Gastroesophageal sphincter (tissue), 4 donors: ENCODE data around the gene SLC39A10. TPM values are rescaled to one million over a fixed set of nuclear protein-coding genes. Genes with fewer than 3 reads are reported as not detected.

Experiments
- ATAC-seq: fragments of 150-250 bp; one replicate; pipeline ENCODE4 v1.9.1; 2016; ENCODE audit warnings: mild to moderate bottlenecking, moderate library complexity
- H3K27ac ChIP-seq, 4 donors: fragments of 200-600 bp; sonication (generic) in 3 of 4; 1 replicate in 3 of 4; 2 replicates in 1 of 4; pipeline ENCODE4 v1.5.1; 2016 to 2019
- H3K27me3 ChIP-seq: fragments of 200-600 bp; sonication (generic); one replicate; pipeline ENCODE4 v1.5.1; 2019
- H3K36me3 ChIP-seq, 2 donors: fragments of 200-600 bp; sonication (generic); one replicate each; pipeline ENCODE4 v1.5.1; 2019; ENCODE audit warnings: control low read depth in 1 of 2
- H3K4me1 ChIP-seq, 3 donors: fragments of 200-600 bp; sonication (generic); 1 replicate in 2 of 3; 2 replicates in 1 of 3; pipeline ENCODE4 v1.5.1; 2016 to 2019; ENCODE audit warnings: control low read depth in 2 of 3
- H3K4me3 ChIP-seq, 2 donors: fragments of 200-600 bp; sonication (generic); one replicate each; pipeline ENCODE4 v1.5.1; 2019; ENCODE audit warnings: mild to moderate bottlenecking in 1 of 2, moderate library complexity in 1 of 2
- H3K9me3 ChIP-seq, 3 donors: fragments of 200-600 bp; sonication (generic); one replicate each; pipeline ENCODE4 v1.5.1; 2017 to 2019; ENCODE audit warnings: control low read depth in 2 of 3
- CTCF ChIP-seq, 4 experiments: fragments of 200-600 bp in 2 of 4; fragments of 450-650 bp in 2 of 4; sonication (generic) in 1 of 4; IDR thresholded peaks; one replicate each; pipeline ENCODE4 v1.5.1; 2017 to 2019; ENCODE audit warnings: antibody characterized with exemption in 4 of 4, mild to moderate bottlenecking in 2 of 4, moderate library complexity in 2 of 4
- EP300 ChIP-seq: sonication (generic); formaldehyde crosslinking; IDR thresholded peaks from one replicate; pipeline ENCODE4 v1.6.1; 2017; ENCODE audit warnings: antibody characterized with exemption, mild to moderate bottlenecking
- POLR2A ChIP-seq, 2 donors: fragments of 450-650 bp; IDR thresholded peaks; one replicate each; pipeline ENCODE4 v1.6.1; 2017; ENCODE audit warnings: antibody characterized with exemption in 2 of 2, mild to moderate bottlenecking in 2 of 2, moderate library complexity in 1 of 2
- POLR2AphosphoS5 ChIP-seq: sonication (generic); formaldehyde crosslinking; IDR thresholded peaks from one replicate; pipeline ENCODE4 v1.6.1; 2017; ENCODE audit warnings: antibody characterized with exemption
- whole genome bisulfite sequencing, 2 donors: methylation state at CpG; one replicate each; pipeline ENCODE4 v1.1.5; 2018; ENCODE audit warnings: low coverage in 1 of 2; 5-methylcytosine and 5-hydroxymethylcytosine counted together
- total RNA-seq, 4 donors: library from RNA; depleted of rRNA; stranded (reverse); fragments of >200 nt; gene quantifications; one replicate each; pipeline ENCODE4 v1.1.0, GENCODE V29; 2016

SLC39A10 gene
- total RNA-seq, 4 donors from 2014 or later = 7.1 to 14.6 (median 9.5) TPM

- Histone ChIP-seq H3K4me3 (no peak overlapping the region), H3K27me3 (no peaks in the 10 kb centered on the region), H3K4me1 (no peaks in the 10 kb centered on the region), H3K9me3 (peaks cover 0 to 17% (median 0%) of the 10 kb centered on the region in 3 donors), H3K36me3 (peaks cover 0 to 11% of the 10 kb centered on the region in 2 donors), H3K27ac (no peak overlapping the region)
- TF ChIP-seq EP300 (no peak), POLR2A (IDR thresholded peaks at IDR 0.05) (no peak), CTCF (IDR thresholded peaks at IDR 0.05) (no peak), POLR2AphosphoS5 (no peak)
- 70 to 92% methylated on average over 3 of the region's 3 CpGs for WGBS, 2 donors
- no peak for ATAC-seq
Observed at GRCh38 chr2:195697681-195698220, 40.7 kb downstream of the SLC39A10 start.

DNA sequence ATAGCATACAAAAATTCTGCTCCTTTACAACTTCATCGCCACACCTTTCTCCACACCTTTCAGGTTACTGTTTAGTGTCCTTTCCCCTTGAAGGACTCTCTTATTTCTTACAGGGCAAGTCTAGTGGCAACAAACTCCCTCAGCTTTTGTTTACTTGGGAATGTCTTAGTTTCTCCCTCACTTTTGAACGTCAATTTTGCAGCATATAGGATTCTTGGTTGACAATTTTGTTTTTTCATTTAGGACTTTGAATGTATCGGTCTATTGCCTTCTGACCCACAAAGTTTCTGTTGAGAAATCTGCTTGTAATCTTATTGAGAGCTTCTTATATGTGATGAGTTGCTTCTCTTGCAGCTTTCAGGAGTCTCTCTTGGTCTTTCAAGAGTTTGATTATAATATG, 43.5 kb downstream of the SLC39A10 start:
- no peak overlapping the region for H3K27ac ChIP-seq
- no peak for TF ChIP-seq EP300
- TF ChIP-seq CTCF (IDR thresholded peaks at IDR 0.05) = no peak
- no peak for TF ChIP-seq POLR2AphosphoS5
- no peak for TF ChIP-seq POLR2A (IDR thresholded peaks at IDR 0.05)
- H3K9me3 ChIP-seq = peaks cover 0 to 12% (median 0%) of the 10 kb centered on the region in 3 donors
- no peak for ATAC-seq
- H3K27me3 ChIP-seq = no peaks in the 10 kb centered on the region
- H3K36me3 ChIP-seq = peaks cover 0 to 1% of the 10 kb centered on the region in 2 donors
- H3K4me3 ChIP-seq = no peak overlapping the region
- H3K4me1 ChIP-seq = no peaks in the 10 kb centered on the region
- WGBS, 2 donors = 96 to 100% methylated on average over 2 of the region's 3 CpGs

- 75 to 78% methylated on average over 5 of the region's 5 CpGs for WGBS, 2 donors
- H3K27ac ChIP-seq = no peak overlapping the region
- peaks cover 0 to 17% of the 10 kb centered on the region in 2 donors for H3K36me3 ChIP-seq
- ATAC-seq = no peak
- no peaks in the 10 kb centered on the region for H3K9me3 ChIP-seq
- TF ChIP-seq CTCF (IDR thresholded peaks at IDR 0.05) (no peak), POLR2A (IDR thresholded peaks at IDR 0.05) (no peak), EP300 (no peak), POLR2AphosphoS5 (no peak)
- no peaks in the 10 kb centered on the region for H3K4me1 ChIP-seq
- no peak overlapping the region for H3K4me3 ChIP-seq
- no peaks in the 10 kb centered on the region for H3K27me3 ChIP-seq
Observed at GRCh38 chr2:195706161-195706900, 49.3 kb downstream of the SLC39A10 start.

- no peak overlapping the region for H3K27ac ChIP-seq
- no peaks in the 10 kb centered on the region for H3K27me3 ChIP-seq
- H3K9me3 ChIP-seq = no peaks in the 10 kb centered on the region
- no peak overlapping the region for H3K4me3 ChIP-seq
- no peaks in the 10 kb centered on the region for H3K4me1 ChIP-seq
- no peak for ATAC-seq
- H3K36me3 ChIP-seq = peaks cover 0 to 43% of the 10 kb centered on the region in 2 donors
- no peak for TF ChIP-seq CTCF (IDR thresholded peaks at IDR 0.05)
- no peak for TF ChIP-seq EP300
- TF ChIP-seq POLR2AphosphoS5 = no peak
- TF ChIP-seq POLR2A (IDR thresholded peaks at IDR 0.05) = no peak
- WGBS, 2 donors = 62 to 78% methylated on average over 2 of the region's 2 CpGs
Observed at GRCh38 chr2:195709901-195710806, 53.1 kb downstream of the SLC39A10 start.
